Erythroblast (primary cell): ENCODE data around the gene NFIA.

ENCODE experiments used
- GATA1 ChIP-seq: IDR thresholded peaks from 2 replicates; pipeline ENCODE4 v1.6.1; 2011; ENCODE audit warnings: low read depth, mild to moderate bottlenecking, control low read depth, low read length, moderate library complexity
- POLR2A ChIP-seq: IDR thresholded peaks from 2 replicates; pipeline ENCODE4 v1.6.1; 2011; ENCODE audit warnings: mild to moderate bottlenecking, low read length

DNA sequence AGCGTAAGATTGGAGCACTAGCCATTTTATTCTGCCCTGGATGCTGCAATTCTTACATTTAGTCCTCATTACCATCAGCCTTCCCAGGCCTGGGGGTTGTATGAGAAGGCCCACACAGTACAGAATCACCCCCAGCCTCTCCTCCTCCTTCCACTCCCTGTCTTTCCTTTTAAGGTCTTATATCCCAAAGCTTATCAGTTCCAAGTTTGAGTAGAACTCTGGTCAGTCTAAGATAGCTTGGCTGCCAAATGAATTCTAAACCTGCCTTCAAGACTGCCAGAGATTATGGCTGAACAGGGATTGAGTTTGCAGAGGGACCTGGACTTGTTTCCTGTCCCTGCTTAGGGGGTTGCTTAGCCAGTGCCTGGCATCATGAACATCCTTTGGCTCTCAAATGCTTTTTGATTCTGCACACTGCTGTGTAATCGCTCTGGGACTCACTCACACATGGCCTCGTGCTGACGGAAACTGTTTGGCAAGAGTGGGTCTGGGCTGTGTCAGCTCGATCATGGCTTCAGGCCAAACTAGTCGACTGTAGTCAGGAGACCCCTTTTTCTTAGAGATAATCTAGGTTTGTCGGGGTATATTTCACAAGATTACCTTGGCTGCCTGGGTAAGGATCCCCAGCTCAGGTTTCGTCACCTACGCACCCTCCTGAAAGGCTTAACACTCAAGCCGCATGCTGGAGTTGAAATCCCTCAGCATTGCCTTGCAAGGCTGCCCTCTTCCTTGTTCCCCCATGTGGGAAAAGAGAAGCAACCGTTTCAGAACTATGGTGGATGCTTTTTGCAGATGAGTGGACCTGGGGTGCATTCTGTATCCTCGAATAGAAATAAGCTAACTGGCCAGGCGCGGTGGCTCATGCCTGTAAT, 252.6 kb downstream of the NFIA start:
- TF ChIP-seq POLR2A (no peak), GATA1 (no peak)
